Activated naive CD8-positive, alpha-beta T cell treated with anti-CD3 and anti-CD28 coated beads, Interleukin-2, amount 50 U/mL, for 16 hours (primary cell): Measurements from ENCODE around the gene VSIG10L.

ENCODE experiments used
- DNase-seq: peaks from one replicate; pipeline ENCODE4 v3.0.0-alpha.2; 2020; ENCODE audit warnings: low read depth, low spot score

Gene VSIG10L

DNA sequence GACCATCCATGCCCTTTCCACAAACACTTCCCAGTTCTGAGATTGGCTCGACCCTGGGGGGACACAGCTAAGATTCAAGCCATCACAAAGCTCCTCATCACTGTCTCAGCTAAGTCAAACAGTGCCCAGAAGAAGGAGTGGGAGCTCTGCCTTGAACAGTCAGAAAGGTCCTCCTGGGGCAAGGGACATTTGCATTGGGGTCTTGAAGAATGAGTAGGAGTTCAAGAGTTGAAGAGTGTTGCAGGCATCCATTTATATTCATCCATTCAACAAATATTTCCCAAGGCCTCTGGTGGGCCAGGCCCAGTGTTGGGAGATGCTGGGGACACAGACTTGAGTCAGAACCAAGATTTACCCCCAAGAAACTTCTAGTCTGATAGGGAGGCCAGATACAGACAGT is 24.0 kb downstream of the VSIG10L start:
- DNase-seq, result no peak

DNA sequence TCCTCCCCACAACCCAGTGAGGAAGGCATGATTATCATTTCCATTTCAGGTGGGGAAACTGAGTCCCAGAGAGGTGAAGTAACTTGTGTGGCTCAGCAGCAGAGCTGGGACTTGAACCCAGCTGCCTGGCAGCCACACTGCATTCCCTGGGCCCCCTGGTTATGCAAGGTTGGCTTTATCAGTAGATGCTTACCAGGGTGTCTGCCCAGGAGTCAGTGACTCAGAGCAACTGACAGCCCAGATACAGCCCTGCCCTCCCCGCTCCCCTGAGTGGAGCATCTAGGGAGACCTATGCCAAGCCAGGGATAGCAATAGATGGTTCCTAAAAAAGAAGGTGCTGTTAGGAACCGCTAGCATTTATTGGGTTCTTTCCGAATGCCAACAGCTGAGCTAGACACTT is 24.6 kb downstream of the VSIG10L start:
- no peak for DNase-seq

DNA sequence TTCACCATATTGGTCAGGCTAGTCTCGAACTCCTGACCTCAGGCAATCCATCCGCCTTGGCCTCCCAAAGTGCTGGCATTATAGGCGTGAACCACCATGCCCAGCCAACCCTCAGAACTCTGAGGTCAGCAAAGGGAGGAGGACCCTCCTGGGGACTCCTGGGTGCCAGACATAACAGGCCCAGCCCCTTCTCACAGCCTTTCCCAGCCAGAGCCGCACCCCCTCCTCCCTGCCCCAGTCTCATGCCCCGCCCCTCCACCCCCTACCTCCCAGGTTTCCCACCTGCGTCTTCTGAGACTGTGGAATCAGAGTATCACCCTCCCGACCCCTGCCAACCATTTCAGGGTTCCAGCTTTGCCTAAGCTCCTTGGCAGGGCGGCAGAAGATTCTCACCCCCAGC is 25.3 kb downstream of the VSIG10L start:
- no peak for DNase-seq

DNA sequence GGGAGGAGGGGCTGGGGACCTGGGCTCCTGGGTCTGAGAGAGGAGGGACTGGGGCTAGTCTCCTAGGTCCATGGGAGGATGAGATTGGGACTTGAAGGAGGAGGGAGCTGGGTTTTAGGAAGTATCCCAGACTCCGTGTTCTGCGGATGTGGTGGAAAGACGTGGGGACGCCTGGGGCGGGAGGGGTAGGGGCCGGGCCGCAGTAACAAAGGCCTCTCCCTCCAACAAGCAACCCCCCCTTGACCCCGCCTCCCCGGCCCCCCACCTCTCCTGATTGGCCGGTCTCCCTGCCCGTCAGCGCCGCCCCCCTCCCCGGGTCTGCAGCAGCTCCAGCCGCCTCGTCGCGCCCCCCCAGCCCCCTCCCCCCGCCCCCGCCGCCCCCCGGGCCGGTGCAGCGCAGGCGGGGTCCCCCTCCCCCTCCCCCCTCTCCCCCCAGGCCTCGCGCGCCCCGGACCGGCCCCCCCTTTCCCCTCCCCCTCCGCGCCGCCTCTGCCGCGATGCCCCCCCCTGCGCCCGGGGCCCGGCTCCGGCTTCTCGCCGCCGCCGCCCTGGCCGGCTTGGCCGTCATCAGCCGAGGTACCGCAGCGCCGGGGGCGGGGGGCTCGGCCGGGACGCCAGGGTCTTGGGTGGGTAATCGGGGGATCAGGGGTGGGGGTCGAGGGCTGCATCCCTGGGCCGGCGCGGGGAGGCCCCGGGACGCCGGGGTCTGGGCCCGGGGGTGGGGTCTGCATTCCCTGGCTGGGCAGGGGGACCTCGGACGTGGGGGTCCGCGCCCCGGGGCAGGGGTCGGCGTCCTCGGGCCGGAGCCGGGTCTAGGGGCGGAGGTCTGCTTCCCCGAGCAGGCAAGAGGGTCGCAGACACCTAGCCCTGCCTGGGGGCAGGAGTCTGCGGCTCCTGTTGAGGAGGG is 30.3 kb downstream of the VSIG10L start, which contains the start of gene IGLON5:
TSS of gene IGLON5 (plus strand) at position 294 of the 907 bp plus-strand sequence. CDS start at position 498, 204 bp downstream.
- DNase-seq, result no peak

DNA sequence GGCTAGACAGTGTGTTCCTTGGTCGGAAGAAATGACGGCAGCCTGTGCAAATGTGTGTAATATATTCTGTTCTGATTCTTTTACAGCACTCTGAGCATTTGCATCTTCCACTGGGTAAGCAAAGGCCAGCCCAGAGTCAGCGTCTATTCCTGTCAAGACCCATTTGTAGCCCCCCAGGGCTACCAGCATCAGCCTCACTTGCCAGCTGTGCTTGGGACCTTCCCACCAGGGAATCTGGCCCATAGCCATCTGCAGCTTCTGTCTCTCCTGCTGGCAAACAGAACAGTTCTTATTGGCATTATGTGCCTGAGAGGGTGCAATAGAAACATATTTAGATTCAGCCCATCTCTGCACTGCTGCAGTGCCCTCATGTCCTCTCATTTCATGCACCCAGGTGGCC is 36.5 kb downstream of the VSIG10L start:
- no peak for DNase-seq

DNA sequence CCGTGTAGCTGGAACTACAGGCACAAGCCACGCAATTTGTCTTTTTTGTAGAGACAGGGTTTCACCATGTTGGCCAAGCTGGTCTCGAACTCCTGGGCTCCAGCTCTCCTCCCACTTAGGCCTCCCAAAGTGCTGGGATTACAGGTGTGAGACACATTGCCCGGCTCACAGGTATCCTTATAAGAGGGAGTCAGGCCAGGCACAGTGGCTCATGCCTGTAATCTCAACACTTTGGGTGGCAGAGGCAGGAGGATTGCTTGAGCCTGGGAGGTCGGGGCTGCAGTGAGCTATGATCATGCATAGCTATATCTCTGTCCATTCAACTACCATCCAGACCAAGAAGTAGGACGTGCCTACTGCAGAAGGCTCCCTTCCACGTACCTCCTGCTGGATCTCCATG is 40.7 kb downstream of the VSIG10L start:
- DNase-seq, result no peak

DNA sequence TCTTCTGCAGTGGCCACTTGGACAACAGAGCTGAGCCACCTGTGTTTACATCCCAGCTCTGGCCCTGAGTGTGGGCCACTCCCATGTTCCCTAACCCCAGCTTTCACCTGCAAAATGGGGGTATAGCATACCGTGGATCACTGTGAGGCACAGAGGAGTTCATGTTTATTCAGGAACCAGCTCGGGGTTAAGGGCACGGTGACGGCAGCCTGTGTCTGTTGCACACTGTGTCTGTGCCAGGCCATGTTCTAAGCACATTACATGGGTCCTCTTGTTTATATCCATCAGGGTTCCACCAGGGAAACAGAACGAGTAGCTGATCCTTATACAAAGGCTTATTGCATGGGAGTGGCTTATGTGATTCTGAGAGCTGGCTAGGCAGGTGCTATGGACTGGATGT is 44.5 kb downstream of the VSIG10L start:
- DNase-seq, result no peak

DNA sequence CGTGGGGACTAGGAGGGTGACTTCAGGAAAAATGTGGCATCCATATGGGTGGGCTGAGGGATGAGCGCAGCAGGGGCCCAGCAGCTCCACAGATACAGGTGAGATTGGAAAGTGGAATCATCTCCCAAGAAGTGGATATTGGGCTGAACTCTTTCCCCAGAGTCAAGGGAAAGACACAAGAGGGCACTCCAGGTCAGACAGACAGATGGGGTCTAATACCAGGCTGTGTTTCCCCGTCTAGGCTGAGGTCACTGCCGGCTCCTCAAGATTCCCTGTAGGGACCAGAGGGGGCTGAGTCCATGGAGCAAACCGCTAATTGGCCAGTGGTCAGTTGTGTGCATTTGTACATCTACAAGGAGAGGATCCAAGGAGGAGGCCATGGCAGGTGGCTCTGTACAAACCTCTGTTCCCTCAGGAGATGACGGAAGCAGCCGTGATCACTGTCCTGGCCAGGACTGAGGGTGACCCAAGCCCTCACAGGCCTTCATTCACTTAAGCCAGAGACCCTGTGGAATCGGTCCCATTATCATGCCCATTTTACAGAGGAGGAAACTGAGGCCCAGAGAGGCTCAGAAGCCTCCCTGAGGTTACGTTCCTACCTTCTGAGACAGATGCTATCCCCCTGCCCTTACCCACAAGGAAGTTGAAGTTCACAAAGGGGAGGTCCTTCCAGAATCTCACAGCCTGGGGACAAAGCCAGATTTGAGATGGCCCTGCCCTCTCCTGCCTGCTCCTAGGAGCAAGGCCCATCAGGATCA is 45.4 kb downstream of the VSIG10L start:
- no peak for DNase-seq

DNA sequence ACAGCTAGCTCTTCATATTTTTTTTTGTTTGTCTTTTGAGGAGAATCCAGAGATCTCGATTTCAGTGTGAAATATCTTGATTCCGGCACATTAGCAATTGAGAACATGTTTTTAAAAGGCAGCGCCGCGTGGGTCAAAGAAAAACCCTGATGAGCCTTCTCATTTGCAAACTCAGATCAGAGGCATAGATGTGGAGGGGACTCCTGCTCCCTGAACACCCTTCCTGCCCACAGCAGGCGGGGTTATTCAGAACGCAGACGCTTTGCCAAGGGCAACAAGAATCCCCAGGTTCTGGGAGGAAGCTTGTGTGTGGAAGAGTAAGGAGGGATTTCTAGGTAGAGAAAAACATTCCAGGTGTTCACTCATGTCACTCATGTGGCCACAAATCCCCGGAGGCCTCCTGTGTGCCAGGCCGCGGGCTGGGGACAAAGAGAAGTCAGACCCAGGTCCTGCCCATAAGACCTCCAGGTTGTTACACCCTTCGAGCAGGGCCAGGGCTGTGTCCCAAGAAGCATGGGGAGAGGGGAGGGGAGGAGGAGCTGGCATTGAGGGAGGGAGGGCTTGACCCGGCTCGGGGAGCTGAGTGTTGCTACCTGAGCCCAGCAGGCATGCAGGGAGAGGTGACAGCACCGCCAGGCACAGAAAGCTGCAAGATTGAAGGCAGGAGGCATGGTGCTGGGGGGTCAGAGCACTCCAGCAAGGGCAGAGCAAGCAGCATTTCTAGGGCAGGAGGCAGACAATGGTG is 46.4 kb downstream of the VSIG10L start:
- no peak for DNase-seq

DNA sequence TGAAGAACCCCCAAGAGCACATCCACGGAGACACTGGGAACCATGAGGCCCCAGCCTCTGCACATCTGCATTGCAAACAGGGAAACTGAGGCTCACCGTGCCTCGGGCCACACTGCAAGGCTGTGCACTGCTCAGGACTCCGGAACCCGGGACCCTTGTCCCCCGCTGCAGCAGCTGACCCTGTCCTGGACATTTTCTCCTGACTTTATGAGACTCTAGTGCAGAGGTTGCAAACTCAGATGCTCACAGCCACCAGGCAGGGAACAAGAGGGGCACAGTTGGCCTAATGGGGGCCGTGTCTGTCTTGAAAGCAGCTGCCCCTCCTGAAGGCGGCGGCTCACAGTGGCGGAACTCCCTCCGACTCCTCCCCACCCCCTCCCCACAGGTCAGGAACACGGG is 47.0 kb downstream of the VSIG10L start:
- no peak for DNase-seq

DNA sequence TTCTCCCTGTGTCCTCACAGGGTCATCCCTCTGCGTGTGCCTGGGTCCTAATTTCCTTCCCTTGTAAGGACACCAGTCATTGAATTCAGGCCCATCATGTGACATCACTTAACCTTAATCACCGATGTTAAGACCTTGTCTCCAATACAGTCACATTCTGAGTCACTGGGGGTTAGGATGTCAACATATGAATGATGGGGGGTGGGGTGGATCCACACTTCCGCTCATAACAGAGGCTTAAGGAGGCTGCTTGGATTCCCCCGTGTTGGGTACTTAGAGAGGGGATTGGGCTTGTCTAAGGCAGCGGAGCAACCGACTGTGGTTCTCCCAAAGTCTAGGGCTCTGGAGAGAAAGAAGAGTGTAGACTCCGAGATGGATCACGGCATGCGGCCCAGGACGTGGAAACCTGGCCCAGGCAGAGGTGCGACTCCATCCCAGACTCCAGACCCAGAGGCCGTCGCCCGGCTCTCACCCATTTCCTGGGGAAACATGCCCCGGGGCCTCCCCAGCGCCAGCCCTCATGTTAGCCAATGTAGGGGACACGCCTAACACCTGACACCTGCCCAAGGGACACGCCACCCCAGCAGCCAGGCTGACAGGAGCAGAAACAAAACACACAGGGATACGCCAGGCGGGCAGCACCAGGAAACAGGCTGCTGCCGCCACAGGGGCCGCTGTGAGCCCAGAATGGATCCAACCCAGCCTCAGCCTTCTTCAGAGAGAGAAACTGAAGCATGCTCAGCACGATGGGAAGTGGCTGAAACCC is 47.5 kb downstream of the VSIG10L start:
- DNase-seq, result no peak

DNA sequence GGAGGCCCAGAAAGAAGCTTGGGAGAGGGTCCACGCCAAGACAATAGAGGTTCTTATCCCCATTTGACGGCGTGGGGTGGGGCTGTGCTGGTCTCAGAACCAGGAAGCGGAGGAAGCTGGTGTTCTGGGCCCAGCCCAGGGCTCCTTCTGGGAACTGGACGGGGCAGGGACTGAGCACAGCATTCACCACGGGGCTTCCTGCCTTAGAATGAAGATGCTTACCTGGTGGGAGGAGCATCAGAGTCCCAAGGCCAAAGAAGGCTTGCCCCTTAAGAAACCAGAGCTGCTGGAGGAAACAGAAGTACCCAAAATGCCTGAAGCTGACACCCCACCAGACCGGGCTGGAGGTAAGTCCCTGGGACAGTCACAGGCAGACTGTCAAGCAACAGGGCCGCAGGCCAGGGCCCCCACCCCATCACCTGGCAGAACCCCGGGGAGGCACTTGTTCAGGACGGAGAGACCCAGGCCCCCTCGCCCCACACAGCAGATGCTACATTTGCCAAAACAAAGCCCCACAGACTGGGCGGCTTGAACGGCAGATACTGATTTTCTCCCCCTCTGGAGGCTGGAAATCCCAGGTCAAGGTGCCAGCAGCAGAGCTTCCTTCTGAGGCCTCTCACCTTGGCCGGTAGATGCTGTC is 48.2 kb downstream of the VSIG10L start:
- DNase-seq, result no peak

DNA sequence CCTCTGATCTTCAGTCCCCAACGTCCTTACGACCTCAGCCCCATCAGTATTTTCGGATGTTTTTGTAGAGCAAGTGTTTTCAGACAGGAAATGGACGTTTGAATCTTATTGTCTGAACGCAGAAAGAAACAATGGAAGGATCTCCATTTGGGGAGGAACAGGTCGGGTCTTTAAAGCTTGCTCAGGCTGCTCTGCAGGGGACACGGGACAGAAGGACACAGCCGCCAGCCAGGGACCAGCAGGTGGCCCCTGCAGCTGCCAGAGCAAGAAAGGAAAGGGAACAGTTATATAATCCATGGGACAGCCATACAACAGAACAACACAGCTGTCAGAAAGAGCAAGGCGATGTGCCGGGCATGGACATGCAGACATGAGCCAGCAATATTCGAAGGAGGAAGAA is 49.0 kb downstream of the VSIG10L start:
- no peak for DNase-seq

DNA sequence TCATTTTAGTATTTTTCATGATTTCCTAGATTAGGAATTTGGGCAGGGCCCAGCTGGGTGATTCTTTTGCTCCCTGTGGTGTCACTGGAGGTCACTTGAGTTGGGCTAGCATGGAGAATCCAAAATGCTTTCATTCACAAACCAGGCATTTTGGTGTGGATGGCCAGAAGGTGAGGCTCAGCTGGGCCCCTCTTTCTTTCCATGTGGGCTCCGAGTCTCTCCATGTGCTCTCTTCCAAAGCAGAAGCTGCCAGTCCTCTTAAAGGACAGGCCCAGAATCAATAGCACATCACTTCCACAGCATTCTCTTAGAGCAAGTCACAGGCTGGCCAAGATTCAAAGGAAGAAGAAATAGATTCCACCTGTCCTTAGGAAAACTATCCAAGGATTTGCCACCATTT is 52.3 kb downstream of the VSIG10L start:
- DNase-seq, result no peak

DNA sequence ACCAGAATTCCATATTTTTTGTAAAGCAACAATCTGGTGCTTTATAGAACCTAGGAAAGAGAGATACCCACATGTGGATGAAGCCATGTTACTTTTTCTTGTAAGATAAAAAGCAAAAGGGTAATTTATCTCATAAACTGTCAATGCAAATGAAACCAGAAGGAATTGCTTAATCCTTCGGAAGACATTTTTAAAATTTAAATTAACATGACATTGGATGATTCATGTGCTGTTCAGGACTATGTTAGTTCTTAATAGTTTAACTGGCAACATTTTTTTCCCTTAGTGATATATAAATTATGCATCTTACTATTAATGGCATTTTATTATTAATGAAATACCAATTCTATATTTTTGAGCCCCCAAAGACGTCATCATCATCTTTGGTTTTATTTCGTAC is 56.3 kb downstream of the VSIG10L start:
- DNase-seq, result no peak

DNA sequence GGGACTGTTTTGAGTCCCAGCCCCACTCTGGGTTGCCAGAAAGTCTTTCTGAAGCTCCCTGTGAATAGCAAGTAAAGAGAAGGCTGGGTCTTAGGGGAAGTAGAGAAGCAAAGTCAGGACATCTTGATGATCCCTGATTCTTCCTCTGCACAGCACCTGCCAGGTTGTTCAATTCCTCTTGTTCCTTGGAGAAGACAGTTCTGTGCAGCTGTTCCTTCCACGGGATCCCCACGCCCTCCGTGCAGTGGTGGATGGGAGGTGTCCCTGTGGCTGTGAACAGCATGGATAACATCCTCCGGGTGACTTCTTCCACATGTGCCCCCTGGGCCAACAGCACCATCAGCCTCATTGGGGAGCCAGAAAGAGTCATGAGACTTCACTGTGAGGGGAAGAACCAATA is 59.6 kb downstream of the VSIG10L start:
- DNase-seq, result no peak
